Thyroid gland (tissue), 4 donors: ENCODE results near the gene SPATA12. TPM values are rescaled to one million over a fixed set of nuclear protein-coding genes. Genes with fewer than 3 reads are reported as not detected.

Experiments
- DNase-seq, 2 donors: peaks; one replicate each; pipeline ENCODE4 v3.0.0-alpha.2; 2019
- H3K27ac ChIP-seq, 3 donors: fragments of 200-600 bp; sonication (generic); 1 replicate in 2 of 3; 2 replicates in 1 of 3; pipeline ENCODE4 v1.5.1; 2016 to 2019; ENCODE audit warnings: mild to moderate bottlenecking in 1 of 3, moderate library complexity in 1 of 3
- H3K27me3 ChIP-seq: fragments of 200-600 bp; sonication (generic); one replicate; pipeline ENCODE4 v1.5.1; 2019
- H3K36me3 ChIP-seq, 2 donors: fragments of 200-600 bp; sonication (generic); one replicate each; pipeline ENCODE4 v1.5.1; 2016 to 2019
- H3K4me1 ChIP-seq, 2 donors: fragments of 200-600 bp; sonication (generic); one replicate each; pipeline ENCODE4 v1.5.1; 2017 to 2019
- H3K4me3 ChIP-seq, 3 donors: fragments of 200-600 bp; sonication (generic); replicated peaks in 1 of 3; 1 replicate in 2 of 3; 2 replicates in 1 of 3; pipeline ENCODE4 v1.5.1; 2016; ENCODE audit warnings: mild to moderate bottlenecking in 1 of 3
- H3K9me3 ChIP-seq: fragments of 200-600 bp; sonication (generic); one replicate; pipeline ENCODE4 v1.5.1; 2017
- CTCF ChIP-seq, 6 experiments: fragments of 200-600 bp in 3 of 6; fragments of 450-650 bp in 3 of 6; sonication (generic) in 3 of 6; IDR thresholded peaks; one replicate each; pipeline ENCODE4 v1.5.1; 2016 to 2019; ENCODE audit warnings: antibody characterized with exemption in 6 of 6, mild to moderate bottlenecking in 2 of 6, inconsistent platforms in 1 of 6, moderate library complexity in 1 of 6
- POLR2A ChIP-seq, 2 donors: fragments of 450-650 bp; IDR thresholded peaks; one replicate each; pipeline ENCODE4 v1.6.1; 2017; ENCODE audit warnings: antibody characterized with exemption in 2 of 2, mild to moderate bottlenecking in 2 of 2, moderate library complexity in 1 of 2
- WGBS, 2 donors: methylation state at CpG; one replicate each; pipeline ENCODE4 v1.1.5; 2017; 5-methylcytosine and 5-hydroxymethylcytosine counted together
- intact Hi-C: fragments of 100-400 bp; cut with DNase I; formaldehyde crosslinking; loops from one replicate; pipeline ENCODE4 v1.15.1; 2023
- total RNA-seq, 4 donors: library from RNA; depleted of rRNA; stranded (reverse); fragments of >200 nt; gene quantifications; one replicate each; pipeline ENCODE4 v1.2.3, GENCODE V29; 2016

SPATA12 gene
- total RNA-seq, 4 donors from 2014 or later: not detected

GRCh38 chr3:57109437-57110199, 49.2 kb downstream of the SPATA12 start:
- 72% methylated on average over 15 of the region's 15 CpGs for WGBS, 2 donors
- no peak for TF ChIP-seq POLR2A (IDR thresholded peaks at IDR 0.05)
- TF ChIP-seq CTCF (IDR thresholded peaks at IDR 0.05): no peak
- H3K36me3 ChIP-seq: no peaks in the 10 kb centered on the region
- no peaks in the 10 kb centered on the region for H3K9me3 ChIP-seq
- no peak overlapping the region for H3K4me3 ChIP-seq
- DNase-seq: peak in 1 of 2 donors; percentile 13
- intact Hi-C loops: no loop called here
- no peak overlapping the region for H3K27ac ChIP-seq
- no peaks in the 10 kb centered on the region for H3K4me1 ChIP-seq
- H3K27me3 ChIP-seq: no peaks in the 10 kb centered on the region

GRCh38 chr3:57110214-57110613, 49.8 kb downstream of the SPATA12 start:
- DNase-seq: no peak
- TF ChIP-seq CTCF (IDR thresholded peaks at IDR 0.05): no peak
- no peak for TF ChIP-seq POLR2A (IDR thresholded peaks at IDR 0.05)
- intact Hi-C loops: no loop called here
- H3K36me3 ChIP-seq: no peaks in the 10 kb centered on the region
- H3K27ac ChIP-seq: no peak overlapping the region
- H3K4me3 ChIP-seq: no peak overlapping the region
- H3K9me3 ChIP-seq: no peaks in the 10 kb centered on the region
- no peaks in the 10 kb centered on the region for H3K27me3 ChIP-seq
- no peaks in the 10 kb centered on the region for H3K4me1 ChIP-seq
- 29 to 37% methylated on average over 4 of the region's 4 CpGs for WGBS, 2 donors

- Histone ChIP-seq H3K27ac (no peak overlapping the region), H3K27me3 (no peaks in the 10 kb centered on the region), H3K4me3 (no peak overlapping the region), H3K4me1 (no peaks in the 10 kb centered on the region), H3K36me3 (no peaks in the 10 kb centered on the region), H3K9me3 (no peaks in the 10 kb centered on the region)
- intact Hi-C loops: no loop called here
- 45 to 55% methylated on average over 14 of the region's 14 CpGs for WGBS, 2 donors
- TF ChIP-seq POLR2A (IDR thresholded peaks at IDR 0.05) (no peak), CTCF (IDR thresholded peaks at IDR 0.05) (no peak)
- no peak for DNase-seq
Observed at GRCh38 chr3:57110798-57111197, 50.3 kb downstream of the SPATA12 start.

GRCh38 chr3:57112206-57112605, 51.7 kb downstream of the SPATA12 start:
- Histone ChIP-seq H3K27me3 (no peaks in the 10 kb centered on the region), H3K27ac (no peak overlapping the region), H3K4me1 (no peaks in the 10 kb centered on the region), H3K4me3 (no peak overlapping the region), H3K9me3 (no peaks in the 10 kb centered on the region), H3K36me3 (no peaks in the 10 kb centered on the region)
- TF ChIP-seq CTCF (IDR thresholded peaks at IDR 0.05): no peak
- no peak for TF ChIP-seq POLR2A (IDR thresholded peaks at IDR 0.05)
- 64 to 70% methylated on average over 5 of the region's 5 CpGs for WGBS, 2 donors
- DNase-seq: no peak
- intact Hi-C loops: no loop called here

GRCh38 chr3:57116501-57116900, 56.0 kb downstream of the SPATA12 start:
- Histone ChIP-seq H3K27me3 (no peaks in the 10 kb centered on the region), H3K4me1 (no peaks in the 10 kb centered on the region), H3K4me3 (no peak overlapping the region), H3K36me3 (no peaks in the 10 kb centered on the region), H3K27ac (no peak overlapping the region), H3K9me3 (no peaks in the 10 kb centered on the region)
- intact Hi-C loops: no loop called here
- TF ChIP-seq CTCF (IDR thresholded peaks at IDR 0.05): no peak
- no peak for TF ChIP-seq POLR2A (IDR thresholded peaks at IDR 0.05)
- 90 to 93% methylated on average over 3 of the region's 3 CpGs for WGBS, 2 donors
- no peak for DNase-seq
